D721Med (cell line): Measurements from ENCODE around the gene CD3D.
"Not testable (repeated sequence)": the region's sequence is repeated elsewhere in the genome, so short reads cannot be mapped to it uniquely, and the experiment has no call there.

Experiments used
- DNase-seq: peaks from one replicate; pipeline ENCODE4 v3.0.0; 2011; ENCODE audit warnings: low spot score; ENCODE audit not compliant: insufficient read length
- FAIRE-seq: peaks from 2 replicates; lab custom pipeline; 2011; peaks lifted over from hg19 to GRCh38; lab: Jason Lieb, UNC
- CTCF ChIP-seq: IDR thresholded peaks from 2 replicates; pipeline ENCODE4 v1.5.1; 2012; ENCODE audit warnings: mild to moderate bottlenecking, control low read depth; ENCODE audit not compliant: insufficient read depth; ENCODE audit errors: missing control alignments

The CD3D gene

GRCh38 chr11:118311518-118311917 lies 31.0 kb downstream of the CD3D start:
- DNase-seq (no peak), FAIRE-seq (no peak)
- no peak for TF ChIP-seq CTCF

- no peak for FAIRE-seq
- no peak for TF ChIP-seq CTCF
- no peak for DNase-seq
Observed at GRCh38 chr11:118310781-118311485, 31.6 kb downstream of the CD3D start.

DNA sequence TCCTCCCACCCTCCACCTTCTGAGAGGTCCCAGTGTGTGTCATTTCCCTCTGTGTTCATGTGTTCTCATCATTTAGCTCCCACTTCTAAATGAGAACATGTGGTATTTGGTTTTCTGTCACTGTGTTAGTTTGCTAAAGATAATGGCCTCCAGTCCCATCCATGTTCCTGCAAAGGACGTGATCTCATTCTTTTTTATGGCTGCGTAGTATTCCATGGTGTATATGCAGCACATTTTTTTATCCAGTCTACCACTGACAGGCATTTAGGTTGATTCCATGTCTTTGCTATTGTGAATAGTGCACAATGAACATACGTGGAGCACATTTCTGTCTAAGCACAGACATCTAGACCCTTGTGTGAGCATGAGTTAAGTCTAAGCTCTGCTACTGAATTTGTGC lies 32.2 kb downstream of the CD3D start:
- no peak for DNase-seq
- FAIRE-seq: no peak
- TF ChIP-seq CTCF: no peak

GRCh38 chr11:118308995-118309528 lies 33.4 kb downstream of the CD3D start:
- not testable (repeated sequence) for FAIRE-seq, DNase-seq

DNA sequence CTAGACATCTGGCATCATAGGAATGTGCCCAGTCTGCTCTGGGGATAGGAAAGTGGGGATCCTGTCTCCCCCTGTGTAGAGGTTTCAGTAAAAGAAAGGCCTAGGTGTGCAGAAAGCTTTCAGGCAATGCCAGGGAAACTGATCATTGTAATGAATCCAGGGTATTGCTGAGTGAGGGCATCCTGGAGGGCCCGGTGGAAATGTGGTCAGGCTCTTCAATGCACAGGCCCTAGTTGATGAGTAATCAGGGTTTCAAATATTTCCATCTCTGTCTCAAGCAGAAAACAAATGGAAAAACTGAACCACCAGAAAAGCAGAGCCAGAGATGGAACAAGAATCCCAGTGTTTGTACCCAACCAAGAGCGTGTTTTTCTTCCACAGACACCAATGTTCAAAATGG lies 35.9 kb downstream of the CD3D start:
- no peak for DNase-seq
- TF ChIP-seq CTCF: no peak
- no peak for FAIRE-seq

DNA sequence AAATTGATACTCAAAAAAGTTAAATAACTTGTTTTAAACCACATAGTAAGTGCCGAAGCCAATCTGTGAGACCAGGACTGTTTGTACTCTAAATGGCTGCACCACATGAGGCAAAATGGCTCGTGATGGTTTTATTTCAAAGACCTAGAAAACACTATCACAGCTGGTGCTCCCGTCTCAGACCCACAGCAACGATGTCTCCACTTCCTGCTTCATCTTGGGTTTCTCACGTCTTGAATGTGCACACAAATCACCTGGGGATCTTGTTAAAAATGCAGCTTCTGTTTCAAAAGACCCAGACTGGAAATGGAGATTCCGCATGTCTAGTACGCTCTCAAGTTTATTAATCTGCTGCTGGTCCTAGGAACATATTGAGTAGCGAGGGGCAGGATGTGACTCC lies 36.8 kb downstream of the CD3D start:
- TF ChIP-seq CTCF: no peak
- FAIRE-seq: no peak
- DNase-seq: no peak

DNA sequence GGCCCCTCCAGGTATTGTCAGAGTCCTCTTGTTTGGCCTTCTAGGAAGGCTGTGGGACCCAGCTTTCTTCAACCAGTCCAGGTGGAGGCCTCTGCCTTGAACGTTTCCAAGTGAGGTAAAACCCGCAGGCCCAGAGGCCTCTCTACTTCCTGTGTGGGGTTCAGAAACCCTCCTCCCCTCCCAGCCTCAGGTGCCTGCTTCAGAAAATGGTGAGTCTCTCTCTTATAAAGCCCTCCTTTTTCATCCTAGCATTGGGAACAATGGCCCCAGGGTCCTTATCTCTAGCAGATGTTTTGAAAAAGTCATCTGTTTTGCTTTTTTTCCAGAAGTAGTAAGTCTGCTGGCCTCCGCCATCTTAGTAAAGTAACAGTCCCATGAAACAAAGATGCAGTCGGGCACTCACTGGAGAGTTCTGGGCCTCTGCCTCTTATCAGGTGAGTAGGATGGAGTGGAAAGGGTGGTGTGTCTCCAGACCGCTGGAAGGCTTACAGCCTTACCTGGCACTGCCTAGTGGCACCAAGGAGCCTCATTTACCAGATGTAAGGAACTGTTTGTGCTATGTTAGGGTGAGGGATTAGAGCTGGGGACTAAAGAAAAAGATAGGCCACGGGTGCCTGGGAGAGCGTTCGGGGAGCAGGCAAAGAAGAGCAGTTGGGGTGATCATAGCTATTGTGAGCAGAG lies 37.8 kb downstream of the CD3D start, which contains the start of gene CD3E:
Gene CD3E, plus strand, starts transcription at position 163 of the 681 bp plus-strand sequence. Its CDS starts 223 bp downstream, at position 386.
- FAIRE-seq: no peak
- no peak for TF ChIP-seq CTCF

More for the DNA sequence above, 37.8 kb downstream of the CD3D start, which contains the start of gene CD3E:
- DNase-seq: no peak
